Ovary (tissue), 9 donors: ENCODE measurements around the gene EXOC2. TPM values are rescaled to one million over a fixed set of nuclear protein-coding genes. Genes with fewer than 3 reads are reported as not detected.
"Not testable (repeated sequence)": the region's sequence is repeated elsewhere in the genome, so short reads cannot be mapped to it uniquely, and the experiment has no call there.

ENCODE experiments used
- DNase-seq, 5 donors: peaks; one replicate each; pipeline ENCODE4 v3.0.0-alpha.2; 2019 to 2020
- H3K27ac ChIP-seq, 2 donors: fragments of 200-600 bp; one replicate each; pipeline versions ENCODE4 v1.5.1 to v1.8.0; 2019 to 2022
- H3K27me3 ChIP-seq: fragments of 200-600 bp; one replicate; pipeline ENCODE4 v1.8.0; 2022
- H3K36me3 ChIP-seq: fragments of 200-600 bp; sonication (generic); one replicate; pipeline ENCODE4 v1.5.1; 2019
- H3K4me1 ChIP-seq: one replicate; pipeline ENCODE4 v1.8.1; 2013; ENCODE audit warnings: mild to moderate bottlenecking, moderate library complexity; ENCODE audit not compliant: insufficient read depth
- H3K4me3 ChIP-seq: fragments of 200-600 bp; sonication (generic); one replicate; pipeline ENCODE4 v1.5.1; 2017
- H3K9me3 ChIP-seq, 2 donors: fragments of 200-600 bp in 1 of 2; sonication (generic) in 1 of 2; one replicate each; pipeline versions ENCODE4 v1.5.1 to v1.8.1; 2013 to 2019; ENCODE audit warnings: mild to moderate bottlenecking in 1 of 2, moderate library complexity in 1 of 2
- CTCF ChIP-seq, 3 donors: fragments of 450-650 bp in 2 of 3; fragments of 200-600 bp in 1 of 3; IDR thresholded peaks; one replicate each; pipeline versions ENCODE4 v1.5.1 to v1.8.0; 2016 to 2022; ENCODE audit warnings: antibody characterized with exemption in 3 of 3, mild to moderate bottlenecking in 1 of 3
- EP300 ChIP-seq: sonication (generic); formaldehyde crosslinking; IDR thresholded peaks from one replicate; pipeline ENCODE4 v1.6.1; 2017; ENCODE audit warnings: antibody characterized with exemption
- POLR2A ChIP-seq: fragments of 450-650 bp; IDR thresholded peaks from one replicate; pipeline ENCODE4 v1.6.1; 2017; ENCODE audit warnings: antibody characterized with exemption, mild to moderate bottlenecking, moderate library complexity
- WGBS, 3 donors: extraction: QIAGEN DNeasy Blood & Tissue Kit in 1 of 3; methylation state at CpG; one replicate each; pipeline versions ENCODE4 v1.1.5 to v1.1.7; 2013 to 2017; 5-methylcytosine and 5-hydroxymethylcytosine counted together
- intact Hi-C, 4 donors: fragments of 100-400 bp; cut with DNase I; formaldehyde crosslinking; loops; one replicate each; pipeline versions ENCODE4 v1.11.0 to v1.15.1; 2022 to 2023
- polyA plus RNA-seq, 2 donors: library from polyadenylated mRNA; stranded (reverse); fragments of 200-250 nt in 1 of 2; fragments of 350-450 nt in 1 of 2; fragmentation: Illumina TruSeq in 1 of 2; extraction: RNeasy Lipid Tissue Mini Kit (QIAGEN cat#74804) in 1 of 2; gene quantifications; one replicate each; pipeline ENCODE4 v1.2.3, GENCODE V29; 2013 to 2014
- total RNA-seq, 7 donors: library from RNA; depleted of rRNA in 2 of 7; stranded (reverse); fragments of >200 nt in 2 of 7; fragmentation: NEBNext Ultra II Directional in 3 of 7; extraction: Animal tissue kit (Norgen Biotek cat#: 25700) in 3 of 7; gene quantifications; one replicate each; pipeline versions ENCODE4 v1.1.0 to v1.2.4, GENCODE V29; 2016 to 2023
- donor health status: DM: no; HTN: no; CAD: no; lungs with moderate emphysema.
- donor health status: DM: no; HTN: no; CAD: no.
- donor health status: Bipolar disorder and iron deficiency.
- donor health status: DM: yes; HTN: yes; CAD: no.
- donor health status: DM: no; HTN: no; CAD: no.
- donor health status: DM: yes; HTN: yes; CAD: no.

Gene EXOC2
- total and polyA plus RNA-seq, 9 donors: 7.5 to 17.3 (median 14.2) TPM

DNA sequence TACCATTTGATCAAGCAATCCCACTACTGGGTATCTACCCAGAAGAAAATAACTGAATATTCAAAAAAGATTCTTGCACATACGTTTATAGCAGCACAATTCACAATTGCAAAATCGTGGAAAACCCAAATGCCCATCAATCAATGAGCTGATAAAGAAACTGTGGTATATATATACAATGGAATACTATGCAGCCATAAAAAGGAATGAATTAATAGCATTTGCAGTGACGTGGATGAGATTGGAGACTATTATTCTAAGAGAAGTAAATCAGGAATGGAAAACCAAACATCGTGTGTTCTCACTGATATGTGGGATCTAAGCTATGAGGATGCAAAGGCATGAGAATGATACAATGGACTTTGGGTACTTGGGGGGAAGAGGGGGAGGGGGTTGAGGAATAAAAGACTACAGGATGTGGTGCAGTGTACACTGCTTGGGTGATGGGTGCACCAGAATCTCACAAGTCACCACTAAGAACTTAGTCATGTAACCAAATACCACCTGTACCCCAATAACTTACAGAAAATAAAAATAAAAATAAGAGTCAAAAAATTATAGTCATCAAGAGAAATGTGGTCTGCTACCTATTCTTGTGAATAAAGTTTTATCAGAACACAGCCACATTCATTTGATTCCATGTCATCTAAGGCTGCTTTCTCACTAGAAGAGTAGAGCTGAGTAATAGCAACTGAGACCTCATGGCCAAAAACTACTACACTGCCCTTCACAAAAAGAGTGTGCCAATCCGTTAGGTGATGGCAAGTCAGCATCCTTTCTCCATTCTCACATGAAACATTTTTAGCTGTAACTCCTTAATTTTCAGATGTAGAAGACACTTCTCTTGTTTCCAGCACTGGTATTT, 27.3 kb downstream of the EXOC2 start:
- Histone ChIP-seq H3K36me3 (no peaks in the 10 kb centered on the region), H3K4me3 (no peak overlapping the region), H3K27ac (no peak overlapping the region), H3K27me3 (no peaks in the 10 kb centered on the region), H3K4me1 (peaks cover 1% of the 10 kb centered on the region), H3K9me3 (no peaks in the 10 kb centered on the region)
- intact Hi-C loops: no loop called here
- WGBS, 3 donors: 90 to 94% (median 93%) methylated on average over 5 of the region's 5 CpGs
- DNase-seq: no peak
- no peak for TF ChIP-seq CTCF (IDR thresholded peaks at IDR 0.05)
- TF ChIP-seq EP300: no peak
- TF ChIP-seq POLR2A: no peak

GRCh38 chr6:663788-664187, 29.2 kb downstream of the EXOC2 start:
- intact Hi-C loops, H3K27me3 ChIP-seq, H3K36me3 ChIP-seq, H3K9me3 ChIP-seq, H3K4me3 ChIP-seq, DNase-seq, H3K27ac ChIP-seq, H3K4me1 ChIP-seq: not testable (repeated sequence)
- 85 to 92% (median 89%) methylated on average over 4 of the region's 4 CpGs for WGBS, 3 donors

GRCh38 chr6:659716-660581, 33.0 kb downstream of the EXOC2 start:
- intact Hi-C loops: no loop called here
- 86 to 95% (median 87%) methylated on average over 12 to 13 of the region's 13 CpGs for WGBS, 3 donors
- no peaks in the 10 kb centered on the region for H3K27me3 ChIP-seq
- no peaks in the 10 kb centered on the region for H3K36me3 ChIP-seq
- H3K4me3 ChIP-seq: no peak overlapping the region
- DNase-seq: no peak
- no peaks in the 10 kb centered on the region for H3K9me3 ChIP-seq
- no peaks in the 10 kb centered on the region for H3K4me1 ChIP-seq
- no peak overlapping the region for H3K27ac ChIP-seq
- TF ChIP-seq POLR2A (no peak), EP300 (no peak), CTCF (IDR thresholded peaks at IDR 0.05) (no peak)

DNA sequence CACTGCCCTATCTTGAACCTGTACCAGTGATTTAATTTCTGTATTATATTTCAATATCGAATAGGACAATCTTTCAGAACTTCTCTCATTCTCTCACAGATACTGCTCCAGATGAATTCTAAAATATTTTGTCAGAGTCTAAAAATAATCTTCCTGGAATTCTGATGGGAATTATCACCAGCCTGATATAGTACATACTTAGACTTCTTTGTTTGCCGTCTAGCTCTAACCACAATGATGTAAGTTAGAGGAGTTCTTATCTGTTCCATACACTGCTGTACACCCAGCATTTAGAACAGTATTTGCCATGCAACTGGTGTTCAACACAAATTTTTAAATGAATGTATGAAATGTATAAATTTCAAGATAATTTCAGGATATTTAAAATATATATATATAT, 34.7 kb downstream of the EXOC2 start:
- intact Hi-C loops: no loop called here
- no peak overlapping the region for H3K27ac ChIP-seq
- H3K4me3 ChIP-seq: no peak overlapping the region
- 15 to 20% (median 18%) methylated on average over 2 of the region's 2 CpGs for WGBS, 3 donors
- no peaks in the 10 kb centered on the region for H3K36me3 ChIP-seq
- DNase-seq: no peak
- H3K9me3 ChIP-seq: no peaks in the 10 kb centered on the region
- H3K4me1 ChIP-seq: no peaks in the 10 kb centered on the region
- TF ChIP-seq POLR2A: no peak
- no peak for TF ChIP-seq EP300
- TF ChIP-seq CTCF (IDR thresholded peaks at IDR 0.05): no peak
- H3K27me3 ChIP-seq: no peaks in the 10 kb centered on the region
